Skeletal muscle satellite cell (primary cell): Measurements from ENCODE around the gene AP3B1. TPM values are rescaled to one million over a fixed set of nuclear protein-coding genes. Genes with fewer than 3 reads are reported as not detected.

Experiments
- H3K27me3 ChIP-seq: 2 replicates; pipeline ENCODE4 v1.7.0; 2013; ENCODE audit warnings: low read length; ENCODE audit not compliant: control insufficient read depth, insufficient read depth
- H3K36me3 ChIP-seq: 2 replicates; pipeline ENCODE4 v1.7.0; 2013; ENCODE audit warnings: mild to moderate bottlenecking, control low read depth, low read length; ENCODE audit not compliant: insufficient read depth
- H3K4me1 ChIP-seq: 2 replicates; pipeline ENCODE4 v1.7.0; 2013; ENCODE audit warnings: low read length; ENCODE audit not compliant: control insufficient read depth, insufficient read depth
- H3K4me2 ChIP-seq: 2 replicates; pipeline ENCODE4 v1.7.0; 2013; ENCODE audit warnings: mild to moderate bottlenecking, low read length
- H3K4me3 ChIP-seq: 2 replicates; pipeline ENCODE4 v1.7.0; 2013; ENCODE audit warnings: low read length
- H3K9ac ChIP-seq: 2 replicates; pipeline ENCODE4 v1.7.0; 2013; ENCODE audit warnings: mild to moderate bottlenecking, low read depth, low read length, moderate library complexity
- H3K9me3 ChIP-seq: replicated peaks from 2 replicates; pipeline ENCODE4 v1.7.0; 2013; ENCODE audit warnings: mild to moderate bottlenecking, control low read depth, low read length
- total RNA-seq: library from RNA; depleted of rRNA; stranded (reverse); fragments of >200 nt; gene quantifications from 2 replicates; pipeline ENCODE4 v1.2.3, GENCODE V29; 2012; rRNA removed

The AP3B1 gene
- 54.4 and 66.9 TPM in 2 replicates for total RNA-seq

- Histone ChIP-seq H3K4me1 (peaks cover 11% of the 10 kb centered on the region), H3K36me3 (no peaks in the 10 kb centered on the region), H3K9me3 (no peaks in the 10 kb centered on the region), H3K27me3 (no peaks in the 10 kb centered on the region), H3K4me2 (peak within 1 kb of the TSS; percentile 83), H3K9ac (peak within 1 kb of the TSS; percentile 96), H3K4me3 (peak within 1 kb of the TSS; percentile 92)
These were observed at the start of gene AP3B1 for GRCh38 chr5:78294248-78295034. Gene AP3B1, minus strand, starts transcription at chr5:78294698. Its CDS starts 119 bp downstream, at chr5:78294579.

- peaks cover 7% of the 10 kb centered on the region for H3K9me3 ChIP-seq
- no peaks in the 10 kb centered on the region for H3K27me3 ChIP-seq
These were observed 46.9 kb upstream of the AP3B1 start for GRCh38 chr5:78341440-78341839.

GRCh38 chr5:78339617-78340436 is 45.3 kb upstream of the AP3B1 start:
- no peaks in the 10 kb centered on the region for H3K4me1 ChIP-seq
- H3K27me3 ChIP-seq, result no peaks in the 10 kb centered on the region
- H3K9ac ChIP-seq, result no peak overlapping the region
- no peak overlapping the region for H3K4me3 ChIP-seq
- H3K36me3 ChIP-seq, result no peaks in the 10 kb centered on the region
- H3K9me3 ChIP-seq, result peaks cover 7% of the 10 kb centered on the region
- no peak overlapping the region for H3K4me2 ChIP-seq

More at GRCh38 chr5:78341440-78341839, 46.9 kb upstream of the AP3B1 start:
- H3K4me1 ChIP-seq, result no peaks in the 10 kb centered on the region
- H3K9ac ChIP-seq, result no peak overlapping the region
- no peak overlapping the region for H3K4me2 ChIP-seq
- H3K4me3 ChIP-seq, result no peak overlapping the region
- H3K36me3 ChIP-seq, result no peaks in the 10 kb centered on the region

- Histone ChIP-seq H3K4me1 (no peaks in the 10 kb centered on the region), H3K27me3 (no peaks in the 10 kb centered on the region), H3K9me3 (peaks cover 7% of the 10 kb centered on the region)
These were observed 42.2 kb upstream of the AP3B1 start for GRCh38 chr5:78336698-78337097.

GRCh38 chr5:78335976-78336375 is 41.5 kb upstream of the AP3B1 start:
- no peak overlapping the region for H3K4me2 ChIP-seq
- H3K36me3 ChIP-seq, result no peaks in the 10 kb centered on the region
- H3K4me3 ChIP-seq, result no peak overlapping the region
- H3K27me3 ChIP-seq, result no peaks in the 10 kb centered on the region
- no peaks in the 10 kb centered on the region for H3K4me1 ChIP-seq
- peaks cover 7% of the 10 kb centered on the region for H3K9me3 ChIP-seq
- no peak overlapping the region for H3K9ac ChIP-seq

More at GRCh38 chr5:78336698-78337097, 42.2 kb upstream of the AP3B1 start:
- H3K4me3 ChIP-seq, result no peak overlapping the region
- H3K9ac ChIP-seq, result no peak overlapping the region
- no peak overlapping the region for H3K4me2 ChIP-seq
- H3K36me3 ChIP-seq, result no peaks in the 10 kb centered on the region

- peaks cover 7% of the 10 kb centered on the region for H3K9me3 ChIP-seq
- no peaks in the 10 kb centered on the region for H3K4me1 ChIP-seq
- no peaks in the 10 kb centered on the region for H3K36me3 ChIP-seq
- H3K27me3 ChIP-seq, result no peaks in the 10 kb centered on the region
- no peak overlapping the region for H3K9ac ChIP-seq
- H3K4me3 ChIP-seq, result no peak overlapping the region
- H3K4me2 ChIP-seq, result no peak overlapping the region
These were observed 40.3 kb upstream of the AP3B1 start for GRCh38 chr5:78334811-78335210.

- Histone ChIP-seq H3K4me2 (no peak overlapping the region), H3K36me3 (no peaks in the 10 kb centered on the region), H3K27me3 (peaks cover 2% of the 10 kb centered on the region)
These were observed 37.1 kb upstream of the AP3B1 start for GRCh38 chr5:78331523-78332080.

GRCh38 chr5:78328585-78329173 is 34.2 kb upstream of the AP3B1 start:
- Histone ChIP-seq H3K4me1 (peaks cover 9% of the 10 kb centered on the region), H3K9me3 (no peaks in the 10 kb centered on the region), H3K4me3 (no peak overlapping the region), H3K36me3 (no peaks in the 10 kb centered on the region), H3K4me2 (no peak overlapping the region), H3K9ac (no peak overlapping the region), H3K27me3 (peaks cover 2% of the 10 kb centered on the region)

More at GRCh38 chr5:78331523-78332080, 37.1 kb upstream of the AP3B1 start:
- peaks cover 9% of the 10 kb centered on the region for H3K4me1 ChIP-seq
- H3K9ac ChIP-seq, result no peak overlapping the region
- no peaks in the 10 kb centered on the region for H3K9me3 ChIP-seq
- H3K4me3 ChIP-seq, result no peak overlapping the region

GRCh38 chr5:78327761-78328510 is 33.4 kb upstream of the AP3B1 start:
- Histone ChIP-seq H3K36me3 (no peaks in the 10 kb centered on the region), H3K9me3 (no peaks in the 10 kb centered on the region), H3K4me1 (peaks cover 9% of the 10 kb centered on the region)

GRCh38 chr5:78326930-78327329 is 32.4 kb upstream of the AP3B1 start:
- H3K4me3 ChIP-seq, result no peak overlapping the region
- H3K9ac ChIP-seq, result no peak overlapping the region
- H3K27me3 ChIP-seq, result peaks cover 2% of the 10 kb centered on the region
- no peaks in the 10 kb centered on the region for H3K9me3 ChIP-seq
- no peaks in the 10 kb centered on the region for H3K36me3 ChIP-seq
- no peak overlapping the region for H3K4me2 ChIP-seq
- peaks cover 9% of the 10 kb centered on the region for H3K4me1 ChIP-seq

More at GRCh38 chr5:78327761-78328510, 33.4 kb upstream of the AP3B1 start:
- Histone ChIP-seq H3K27me3 (peaks cover 2% of the 10 kb centered on the region), H3K4me2 (no peak overlapping the region), H3K9ac (no peak overlapping the region), H3K4me3 (no peak overlapping the region)
